ENCODE measurements around the gene SMCR8. TPM values are rescaled to one million over a fixed set of nuclear protein-coding genes. Genes with fewer than 3 reads are reported as not detected.

The SMCR8 gene
- total and polyA plus RNA-seq, 9 of the 15 experiments (the other 6 are each of a cell fraction or from before 2014, with no cell fraction given), result 0.25 to 8.8 (median 4.9) TPM

GRCh38 chr17:18314731-18315561 lies at the start of gene SMCR8, which contains the start of gene TOP3A (continued):
- peak; percentile 83 for TF ChIP-seq REST (IDR thresholded peaks at IDR 0.05; ENCODE audit: borderline replicate concordance)
- TF ChIP-seq REST (CRISPR knock-in tag; IDR thresholded peaks at IDR 0.05; ENCODE audit: low read depth), result no peak
- no peak for TF ChIP-seq FOXJ2 (tag; IDR thresholded peaks at IDR 0.05)
- no peak for TF ChIP-seq ZNF140 (CRISPR knock-in tag; IDR thresholded peaks at IDR 0.05)
- TF ChIP-seq RFX1 (IDR thresholded peaks at IDR 0.05), result no peak
- no peak for TF ChIP-seq ZC3H11A (IDR thresholded peaks at IDR 0.05; ENCODE audit: low read depth, low read length)
- TF ChIP-seq, protein P1, sequence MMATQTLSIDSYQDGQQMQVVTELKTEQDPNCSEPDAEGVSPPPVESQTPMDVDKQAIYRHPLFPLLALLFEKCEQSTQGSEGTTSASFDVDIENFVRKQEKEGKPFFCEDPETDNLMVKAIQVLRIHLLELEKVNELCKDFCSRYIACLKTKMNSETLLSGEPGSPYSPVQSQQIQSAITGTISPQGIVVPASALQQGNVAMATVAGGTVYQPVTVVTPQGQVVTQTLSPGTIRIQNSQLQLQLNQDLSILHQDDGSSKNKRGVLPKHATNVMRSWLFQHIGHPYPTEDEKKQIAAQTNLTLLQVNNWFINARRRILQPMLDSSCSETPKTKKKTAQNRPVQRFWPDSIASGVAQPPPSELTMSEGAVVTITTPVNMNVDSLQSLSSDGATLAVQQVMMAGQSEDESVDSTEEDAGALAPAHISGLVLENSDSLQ (IDR thresholded peaks at IDR 0.05), result no peak
- no peak for TF ChIP-seq TCFL5 (CRISPR knock-in tag; conservative IDR thresholded peaks at IDR 0.05)
- no peak for TF ChIP-seq ZNF644 (tag; IDR thresholded peaks at IDR 0.05; ENCODE audit: low read depth)
- TF ChIP-seq, protein P2, sequence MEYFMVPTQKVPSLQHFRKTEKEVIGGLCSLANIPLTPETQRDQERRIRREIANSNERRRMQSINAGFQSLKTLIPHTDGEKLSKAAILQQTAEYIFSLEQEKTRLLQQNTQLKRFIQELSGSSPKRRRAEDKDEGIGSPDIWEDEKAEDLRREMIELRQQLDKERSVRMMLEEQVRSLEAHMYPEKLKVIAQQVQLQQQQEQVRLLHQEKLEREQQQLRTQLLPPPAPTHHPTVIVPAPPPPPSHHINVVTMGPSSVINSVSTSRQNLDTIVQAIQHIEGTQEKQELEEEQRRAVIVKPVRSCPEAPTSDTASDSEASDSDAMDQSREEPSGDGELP (CRISPR knock-in tag; IDR thresholded peaks at IDR 0.05; ENCODE audit: borderline replicate concordance), result peak; percentile 40; the same call in 1 of the 2 replicates
- TF ChIP-seq, protein P3, sequence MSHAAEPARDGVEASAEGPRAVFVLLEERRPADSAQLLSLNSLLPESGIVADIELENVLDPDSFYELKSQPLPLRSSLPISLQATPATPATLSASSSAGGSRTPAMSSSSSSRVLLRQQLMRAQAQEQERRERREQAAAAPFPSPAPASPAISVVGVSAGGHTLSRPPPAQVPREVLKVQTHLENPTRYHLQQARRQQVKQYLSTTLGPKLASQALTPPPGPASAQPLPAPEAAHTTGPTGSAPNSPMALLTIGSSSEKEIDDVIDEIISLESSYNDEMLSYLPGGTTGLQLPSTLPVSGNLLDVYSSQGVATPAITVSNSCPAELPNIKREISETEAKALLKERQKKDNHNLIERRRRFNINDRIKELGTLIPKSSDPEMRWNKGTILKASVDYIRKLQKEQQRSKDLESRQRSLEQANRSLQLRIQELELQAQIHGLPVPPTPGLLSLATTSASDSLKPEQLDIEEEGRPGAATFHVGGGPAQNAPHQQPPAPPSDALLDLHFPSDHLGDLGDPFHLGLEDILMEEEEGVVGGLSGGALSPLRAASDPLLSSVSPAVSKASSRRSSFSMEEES (CRISPR knock-in tag; IDR thresholded peaks at IDR 0.05), result peak; percentile 98
- no peak for TF ChIP-seq ZBTB5 (IDR thresholded peaks at IDR 0.05)
- no peak for TF ChIP-seq ZNF445 (CRISPR knock-in tag; IDR thresholded peaks at IDR 0.05; ENCODE audit: low read depth)

Measured in K562 (cell line).